Sigmoid colon (tissue), 7 donors: Measurements from ENCODE around the gene CLEC16A. TPM values are rescaled to one million over a fixed set of nuclear protein-coding genes. Genes with fewer than 3 reads are reported as not detected.

Source experiments
- DNase-seq: peaks from one replicate; pipeline ENCODE4 v3.0.0-alpha.2; 2019
- H3K27ac ChIP-seq, 4 donors: fragments of 200-600 bp; sonication (generic); one replicate each; pipeline ENCODE4 v1.5.1; 2016 to 2019; ENCODE audit warnings: mild to moderate bottlenecking in 1 of 4
- H3K27me3 ChIP-seq, 3 donors: fragments of 200-600 bp; sonication (generic); one replicate each; pipeline ENCODE4 v1.5.1; 2019; ENCODE audit warnings: mild to moderate bottlenecking in 1 of 3
- H3K36me3 ChIP-seq, 4 donors: fragments of 200-600 bp; sonication (generic); one replicate each; pipeline ENCODE4 v1.5.1; 2016 to 2019
- H3K4me1 ChIP-seq, 4 donors: fragments of 200-600 bp; sonication (generic); one replicate each; pipeline ENCODE4 v1.5.1; 2017 to 2019
- H3K4me3 ChIP-seq, 4 donors: fragments of 200-600 bp; sonication (generic); one replicate each; pipeline ENCODE4 v1.5.1; 2017 to 2019; ENCODE audit warnings: mild to moderate bottlenecking in 2 of 4, moderate library complexity in 1 of 4
- H3K9me3 ChIP-seq, 4 donors: fragments of 200-600 bp in 3 of 4; sonication (generic) in 3 of 4; one replicate each; pipeline versions ENCODE4 v1.5.1 to v1.6.1; 2013 to 2019
- CTCF ChIP-seq, 4 experiments: fragments of 450-650 bp in 3 of 4; fragments of 200-600 bp in 1 of 4; IDR thresholded peaks; one replicate each; pipeline ENCODE4 v1.5.1; 2016 to 2019; ENCODE audit warnings: antibody characterized with exemption in 4 of 4, mild to moderate bottlenecking in 3 of 4, moderate library complexity in 2 of 4
- EP300 ChIP-seq, 4 donors: sonication (generic); formaldehyde crosslinking; IDR thresholded peaks; one replicate each; pipeline ENCODE4 v1.6.1; 2017; ENCODE audit warnings: antibody characterized with exemption in 4 of 4
- POLR2A ChIP-seq, 2 donors: fragments of 450-650 bp; IDR thresholded peaks; one replicate each; pipeline ENCODE4 v1.6.1; 2016; ENCODE audit warnings: antibody characterized with exemption in 2 of 2, mild to moderate bottlenecking in 2 of 2, moderate library complexity in 2 of 2
- POLR2AphosphoS5 ChIP-seq, 4 donors: sonication (generic); formaldehyde crosslinking; IDR thresholded peaks; one replicate each; pipeline ENCODE4 v1.6.1; 2017; ENCODE audit warnings: antibody characterized with exemption in 4 of 4
- WGBS, 2 donors: extraction: QIAGEN DNeasy Blood & Tissue Kit; methylation state at CpG; one replicate each; pipeline ENCODE4 v1.1.7; 2013; 5-methylcytosine and 5-hydroxymethylcytosine counted together
- intact Hi-C: fragments of 100-400 bp; cut with DNase I; formaldehyde crosslinking; loops from one replicate; pipeline ENCODE4 v1.15.1; 2023
- polyA plus RNA-seq, 3 donors: library from polyadenylated mRNA; stranded (reverse); fragments of 200-250 nt; gene quantifications; one replicate each; pipeline ENCODE4 v1.2.3, GENCODE V29; 2013
- total RNA-seq, 4 donors: library from RNA; depleted of rRNA; stranded (reverse); fragments of >200 nt; gene quantifications; one replicate each; pipeline ENCODE4 v1.1.0, GENCODE V29; 2016
- donor health status: healthy with polysubstance abuse.
- donor health status: Bipolar disorder and iron deficiency.
- donor health status: healthy.

Gene CLEC16A
- total and polyA plus RNA-seq, 7 donors, result 9.6 to 35.2 (median 24.6) TPM

- Histone ChIP-seq H3K27me3 (no peaks in the 10 kb centered on the region), H3K27ac (peak overlapping the region in 2 of 4 donors; percentile 63), H3K36me3 (peaks cover 0 to 33% (median 7%) of the 10 kb centered on the region in 4 donors), H3K9me3 (no peaks in the 10 kb centered on the region), H3K4me1 (peaks cover 0 to 26% (median 16%) of the 10 kb centered on the region in 4 donors), H3K4me3 (no peak overlapping the region)
- 91 to 93% methylated on average over 8 of the region's 8 CpGs for WGBS, 2 donors
- DNase-seq, result no peak
- intact Hi-C loops, result no loop called here
- no peak for TF ChIP-seq CTCF (IDR thresholded peaks at IDR 0.05)
- no peak for TF ChIP-seq POLR2AphosphoS5 (IDR thresholded peaks at IDR 0.05)
- TF ChIP-seq EP300 (IDR thresholded peaks at IDR 0.05), result no peak
- no peak for TF ChIP-seq POLR2A (IDR thresholded peaks at IDR 0.05)
These were observed 176.8 kb downstream of the CLEC16A start for GRCh38 chr16:11121083-11121608.

GRCh38 chr16:11121914-11122692 lies 177.7 kb downstream of the CLEC16A start:
- Histone ChIP-seq H3K9me3 (no peaks in the 10 kb centered on the region), H3K36me3 (peaks cover 0 to 40% (median 7%) of the 10 kb centered on the region in 4 donors), H3K4me1 (peaks cover 0 to 26% (median 16%) of the 10 kb centered on the region in 4 donors), H3K27ac (peak overlapping the region in 3 of 4 donors; percentile 63), H3K4me3 (no peak overlapping the region), H3K27me3 (no peaks in the 10 kb centered on the region)
- WGBS, 2 donors, result 89% methylated on average over 8 of the region's 8 CpGs
- intact Hi-C loops, result no loop called here
- DNase-seq, result no peak
- TF ChIP-seq CTCF (IDR thresholded peaks at IDR 0.05), result no peak
- TF ChIP-seq POLR2A (IDR thresholded peaks at IDR 0.05), result no peak
- TF ChIP-seq EP300 (IDR thresholded peaks at IDR 0.05), result no peak
- TF ChIP-seq POLR2AphosphoS5 (IDR thresholded peaks at IDR 0.05), result no peak

- Histone ChIP-seq H3K4me1 (peaks cover 0 to 34% (median 29%) of the 10 kb centered on the region in 4 donors), H3K27me3 (no peaks in the 10 kb centered on the region), H3K36me3 (peaks cover 0 to 40% (median 7%) of the 10 kb centered on the region in 4 donors), H3K27ac (no peak overlapping the region), H3K9me3 (no peaks in the 10 kb centered on the region), H3K4me3 (no peak overlapping the region)
- TF ChIP-seq CTCF (IDR thresholded peaks at IDR 0.05) (no peak), POLR2AphosphoS5 (IDR thresholded peaks at IDR 0.05) (no peak), POLR2A (IDR thresholded peaks at IDR 0.05) (no peak), EP300 (IDR thresholded peaks at IDR 0.05) (no peak)
- DNase-seq, result no peak
- intact Hi-C loops, result no loop called here
- 97% methylated on average over 11 of the region's 11 CpGs for WGBS, 2 donors
These were observed 179.3 kb downstream of the CLEC16A start for GRCh38 chr16:11123666-11124065.

GRCh38 chr16:11125936-11126335 lies 181.6 kb downstream of the CLEC16A start:
- 94 to 97% methylated on average over 17 of the region's 17 CpGs for WGBS, 2 donors
- TF ChIP-seq EP300 (IDR thresholded peaks at IDR 0.05) (no peak), CTCF (IDR thresholded peaks at IDR 0.05) (no peak), POLR2A (IDR thresholded peaks at IDR 0.05) (no peak), POLR2AphosphoS5 (IDR thresholded peaks at IDR 0.05) (no peak)
- Histone ChIP-seq H3K27ac (no peak overlapping the region), H3K36me3 (peaks cover 0 to 38% (median 5%) of the 10 kb centered on the region in 4 donors), H3K9me3 (no peaks in the 10 kb centered on the region), H3K4me3 (no peak overlapping the region), H3K4me1 (peaks cover 0 to 57% (median 50%) of the 10 kb centered on the region in 4 donors), H3K27me3 (no peaks in the 10 kb centered on the region)
- no peak for DNase-seq
- intact Hi-C loops, result loop anchor here (5.0 kb wide), 1 partner anchor 34 kb away; no protein-coding TSS in a partner anchor
